HepG2 (cell line): ENCODE results near the gene CCT3. TPM values are rescaled to one million over a fixed set of nuclear protein-coding genes. Genes with fewer than 3 reads are reported as not detected.

ENCODE experiments used
- ATF7 ChIP-seq, 2 experiments: fragments of 450-650 bp in 1 of 2; sonication (generic) in 1 of 2; formaldehyde crosslinking in 1 of 2; IDR thresholded peaks; 2 replicates each; pipeline versions ENCODE4 v1.4.0 to v1.6.1; 2016 to 2020; ENCODE audit warnings: antibody characterized with exemption in 1 of 2, mild to moderate bottlenecking in 1 of 2, missing genetic modification reagents in 1 of 2
- FOXC1 ChIP-seq: sonication (generic); formaldehyde crosslinking; IDR thresholded peaks from 2 replicates; pipeline ENCODE4 v1.8.0; 2022; ENCODE audit warnings: mild to moderate bottlenecking, missing genetic modification reagents, borderline replicate concordance
- GTF3A ChIP-seq: sonication (generic); formaldehyde crosslinking; conservative IDR thresholded peaks from 2 replicates; pipeline ENCODE4 v1.4.0; 2020; ENCODE audit warnings: mild to moderate bottlenecking, missing genetic modification reagents
- MED8 ChIP-seq: sonication (generic); formaldehyde crosslinking; IDR thresholded peaks from 2 replicates; pipeline ENCODE4 v1.8.1; 2023; ENCODE audit warnings: mild to moderate bottlenecking, missing genetic modification reagents; ENCODE audit not compliant: insufficient replicate concordance
- POLR2A ChIP-seq, 2 experiments: IDR thresholded peaks; 2 replicates each; pipeline ENCODE4 v1.6.1; 2011; ENCODE audit warnings: low read depth in 2 of 2, low read length in 2 of 2, mild to moderate bottlenecking in 1 of 2, moderate library complexity in 1 of 2; ENCODE audit not compliant: insufficient read depth in 1 of 2
- RXRB ChIP-seq: IDR thresholded peaks from 2 replicates; pipeline ENCODE4 v1.6.1; 2016; ENCODE audit warnings: borderline replicate concordance, missing genetic modification reagents, missing compliant biosample characterization
- SPEN ChIP-seq: sonication (generic); formaldehyde crosslinking; IDR thresholded peaks from 2 replicates; pipeline ENCODE4 v1.5.1; 2020; ENCODE audit warnings: low read depth, mild to moderate bottlenecking, missing genetic modification reagents
- TAF1 ChIP-seq: sonication (generic); formaldehyde crosslinking; IDR thresholded peaks from 2 replicates; pipeline ENCODE4 v1.4.0; 2020; ENCODE audit warnings: missing genetic modification reagents
- ZBTB38 ChIP-seq: sonication (generic); formaldehyde crosslinking; IDR thresholded peaks from 2 replicates; pipeline ENCODE4 v1.5.1; 2020; ENCODE audit warnings: mild to moderate bottlenecking, missing genetic modification reagents
- ZNF230 ChIP-seq: sonication (generic); formaldehyde crosslinking; IDR thresholded peaks from 2 replicates; pipeline ENCODE4 v1.4.0; 2020; ENCODE audit warnings: mild to moderate bottlenecking, missing genetic modification reagents
- ZNF326 ChIP-seq: sonication (generic); formaldehyde crosslinking; IDR thresholded peaks from 2 replicates; pipeline ENCODE4 v1.4.0; 2020; ENCODE audit warnings: missing genetic modification reagents, borderline replicate concordance
- ZNF589 ChIP-seq: sonication (generic); formaldehyde crosslinking; conservative IDR thresholded peaks from 2 replicates; pipeline ENCODE4 v1.8.0; 2022; ENCODE audit warnings: mild to moderate bottlenecking, moderate library complexity, missing genetic modification reagents
- ZNF607 ChIP-seq: sonication (generic); formaldehyde crosslinking; IDR thresholded peaks from 2 replicates; pipeline ENCODE4 v1.5.1; 2020; ENCODE audit warnings: missing genetic modification reagents, mild to moderate bottlenecking, borderline replicate concordance
- ZNF614 ChIP-seq: IDR thresholded peaks from 2 replicates; pipeline ENCODE4 v1.6.1; 2018; ENCODE audit warnings: missing biosample characterization, missing genetic modification reagents, inconsistent platforms, borderline replicate concordance
- ZNF780A ChIP-seq: sonication (generic); formaldehyde crosslinking; IDR thresholded peaks from 2 replicates; pipeline ENCODE4 v1.8.0; 2022; ENCODE audit warnings: mild to moderate bottlenecking, missing genetic modification reagents, moderate library complexity
- ZNF788 ChIP-seq: sonication (generic); formaldehyde crosslinking; IDR thresholded peaks from 2 replicates; pipeline ENCODE4 v1.5.0; 2020; ENCODE audit warnings: mild to moderate bottlenecking, missing genetic modification reagents, borderline replicate concordance
- polyA plus RNA-seq, 8 experiments: library from polyadenylated mRNA; depleted of rRNA in 3 of 8; stranded (reverse) in 7 of 8; unstranded in 1 of 8; fragments of >200 nt; fragmentation: Illumina TruSeq in 4 of 8; extraction: Trizol in 4 of 8; gene quantifications; 2 replicates each; pipeline versions ENCODE4 v1.2.1 to v1.2.3, GENCODE V29; 2011 to 2016; ENCODE audit warnings: low read depth in 4 of 8, missing spikeins in 1 of 8, mixed read lengths in 1 of 8; ENCODE audit not compliant: insufficient read depth in 1 of 8
- total RNA-seq, 5 experiments: library from RNA; depleted of rRNA; stranded (reverse); fragments of >200 nt; fragmentation: Illumina TruSeq; extraction: Trizol; gene quantifications; 2 replicates each; pipeline ENCODE4 v1.2.3, GENCODE V29; 2016; ENCODE audit warnings: low read depth in 1 of 5
- TF ChIP-seq, protein P1 (sequence below): sonication (generic); formaldehyde crosslinking; IDR thresholded peaks from 2 replicates; pipeline ENCODE4 v1.8.1; 2023; ENCODE audit warnings: mild to moderate bottlenecking, moderate library complexity, missing genetic modification reagents
- TF ChIP-seq, protein P2 (sequence below): sonication (generic); formaldehyde crosslinking; IDR thresholded peaks from 2 replicates; pipeline ENCODE4 v1.5.0; 2020; ENCODE audit warnings: mild to moderate bottlenecking, missing genetic modification reagents
- TF ChIP-seq, protein P3 (sequence below): IDR thresholded peaks from 2 replicates; pipeline ENCODE4 v1.6.1; 2016; ENCODE audit warnings: control low read depth
- TF ChIP-seq, protein P4 (sequence below): conservative IDR thresholded peaks from 2 replicates; pipeline ENCODE4 v1.6.1; 2018; ENCODE audit warnings: missing genetic modification reagents

CCT3 gene
- total and polyA plus RNA-seq, 2 of the 13 experiments (the other 11 are each of a cell fraction or from before 2014, with no cell fraction given): 319 to 615 TPM

DNA sequence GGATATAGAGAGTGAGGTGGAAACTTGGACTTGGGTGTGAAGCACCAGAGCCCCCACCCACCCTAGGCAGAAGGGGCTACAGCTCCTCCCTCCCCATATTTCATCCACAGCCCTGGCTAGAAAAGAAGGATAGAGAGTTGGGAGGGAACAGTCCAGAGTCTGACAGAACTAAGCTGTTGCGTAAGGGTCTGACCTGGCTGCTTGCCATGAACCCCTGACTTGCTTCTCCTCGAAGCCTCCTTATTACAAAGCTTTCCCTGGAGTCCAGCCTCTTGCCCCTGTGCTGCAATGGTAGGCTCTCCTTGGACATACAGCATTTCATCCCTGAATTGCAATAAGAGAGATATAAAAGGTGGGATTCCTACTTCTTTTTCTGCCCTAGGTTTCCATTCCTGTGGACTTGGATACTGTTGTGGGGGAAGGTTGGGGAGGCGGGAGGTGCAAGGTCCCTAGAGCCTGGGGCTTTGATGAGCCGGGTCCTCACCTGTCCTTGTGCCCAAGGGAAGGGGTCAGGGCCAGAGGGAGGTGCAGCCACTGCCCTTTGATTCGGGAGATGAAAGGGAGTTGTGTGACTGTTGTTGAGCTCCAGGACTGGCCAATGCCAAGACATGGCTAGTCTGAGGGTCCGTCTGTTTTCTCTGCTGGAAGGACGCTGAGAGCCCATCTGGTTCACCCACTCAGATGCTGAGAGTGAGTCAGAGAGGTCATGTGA lies 33.6 kb upstream of the CCT3 start (continued):
- TF ChIP-seq, protein P1, sequence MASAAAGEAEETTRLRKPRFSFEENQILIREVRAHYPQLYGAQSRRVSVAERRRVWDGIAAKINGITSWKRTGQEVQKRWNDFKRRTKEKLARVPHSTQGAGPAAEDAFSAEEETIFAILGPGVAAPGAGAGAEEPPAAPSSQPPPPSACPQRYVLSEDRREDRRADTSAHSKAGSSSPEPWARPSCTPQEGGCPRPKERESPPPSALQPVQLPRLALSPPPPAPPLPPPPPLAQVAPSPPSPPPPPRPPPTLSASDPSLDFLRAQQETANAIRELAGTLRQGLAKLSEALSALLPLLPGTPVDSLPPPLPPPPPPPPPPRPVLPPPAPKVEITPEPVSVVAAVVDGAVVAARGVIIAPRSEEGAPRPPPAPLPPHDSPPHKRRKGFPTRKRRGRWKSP (CRISPR knock-in tag): peak; percentile 19; the same call in 1 of the 2 replicates
- no peak for TF ChIP-seq GTF3A (CRISPR knock-in tag)
- peak; percentile 97 for TF ChIP-seq MED8 (CRISPR knock-in tag)
- no peak for TF ChIP-seq ZNF230 (CRISPR knock-in tag)
- no peak for TF ChIP-seq ZNF326
- TF ChIP-seq, protein P2, sequence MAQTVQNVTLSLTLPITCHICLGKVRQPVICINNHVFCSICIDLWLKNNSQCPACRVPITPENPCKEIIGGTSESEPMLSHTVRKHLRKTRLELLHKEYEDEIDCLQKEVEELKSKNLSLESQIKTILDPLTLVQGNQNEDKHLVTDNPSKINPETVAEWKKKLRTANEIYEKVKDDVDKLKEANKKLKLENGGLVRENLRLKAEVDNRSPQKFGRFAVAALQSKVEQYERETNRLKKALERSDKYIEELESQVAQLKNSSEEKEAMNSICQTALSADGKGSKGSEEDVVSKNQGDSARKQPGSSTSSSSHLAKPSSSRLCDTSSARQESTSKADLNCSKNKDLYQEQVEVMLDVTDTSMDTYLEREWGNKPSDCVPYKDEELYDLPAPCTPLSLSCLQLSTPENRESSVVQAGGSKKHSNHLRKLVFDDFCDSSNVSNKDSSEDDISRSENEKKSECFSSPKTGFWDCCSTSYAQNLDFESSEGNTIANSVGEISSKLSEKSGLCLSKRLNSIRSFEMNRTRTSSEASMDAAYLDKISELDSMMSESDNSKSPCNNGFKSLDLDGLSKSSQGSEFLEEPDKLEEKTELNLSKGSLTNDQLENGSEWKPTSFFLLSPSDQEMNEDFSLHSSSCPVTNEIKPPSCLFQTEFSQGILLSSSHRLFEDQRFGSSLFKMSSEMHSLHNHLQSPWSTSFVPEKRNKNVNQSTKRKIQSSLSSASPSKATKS (CRISPR knock-in tag): no peak
- TF ChIP-seq ZBTB38 (CRISPR knock-in tag): no peak
- peak; percentile 93 for TF ChIP-seq ZNF788
- peak; percentile 62; the same call in 1 of the 2 replicates for TF ChIP-seq FOXC1
- TF ChIP-seq ZNF614 (CRISPR knock-in tag): peak; percentile 94; the same call in 1 of the 2 replicates
- TF ChIP-seq, protein P3, sequence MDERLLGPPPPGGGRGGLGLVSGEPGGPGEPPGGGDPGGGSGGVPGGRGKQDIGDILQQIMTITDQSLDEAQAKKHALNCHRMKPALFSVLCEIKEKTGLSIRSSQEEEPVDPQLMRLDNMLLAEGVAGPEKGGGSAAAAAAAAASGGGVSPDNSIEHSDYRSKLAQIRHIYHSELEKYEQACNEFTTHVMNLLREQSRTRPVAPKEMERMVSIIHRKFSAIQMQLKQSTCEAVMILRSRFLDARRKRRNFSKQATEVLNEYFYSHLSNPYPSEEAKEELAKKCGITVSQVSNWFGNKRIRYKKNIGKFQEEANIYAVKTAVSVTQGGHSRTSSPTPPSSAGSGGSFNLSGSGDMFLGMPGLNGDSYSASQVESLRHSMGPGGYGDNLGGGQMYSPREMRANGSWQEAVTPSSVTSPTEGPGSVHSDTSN: peak; percentile 33; the same call in 1 of the 2 replicates
- TF ChIP-seq RXRB (CRISPR knock-in tag): peak; percentile 98
- TF ChIP-seq ZNF589: 0 out of 2 replicates have a peak, but pooled peaks have one; percentile 34
- TF ChIP-seq, protein P4, sequence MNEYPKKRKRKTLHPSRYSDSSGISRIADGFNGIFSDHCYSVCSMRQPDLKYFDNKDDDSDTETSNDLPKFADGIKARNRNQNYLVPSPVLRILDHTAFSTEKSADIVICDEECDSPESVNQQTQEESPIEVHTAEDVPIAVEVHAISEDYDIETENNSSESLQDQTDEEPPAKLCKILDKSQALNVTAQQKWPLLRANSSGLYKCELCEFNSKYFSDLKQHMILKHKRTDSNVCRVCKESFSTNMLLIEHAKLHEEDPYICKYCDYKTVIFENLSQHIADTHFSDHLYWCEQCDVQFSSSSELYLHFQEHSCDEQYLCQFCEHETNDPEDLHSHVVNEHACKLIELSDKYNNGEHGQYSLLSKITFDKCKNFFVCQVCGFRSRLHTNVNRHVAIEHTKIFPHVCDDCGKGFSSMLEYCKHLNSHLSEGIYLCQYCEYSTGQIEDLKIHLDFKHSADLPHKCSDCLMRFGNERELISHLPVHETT (CRISPR knock-in tag): peak; percentile 78; the same call in 1 of the 2 replicates
- peak; percentile 65; the same call in 1 of the 2 replicates for TF ChIP-seq SPEN (CRISPR knock-in tag)
- peak; percentile 35; the same call in 1 of the 2 replicates for TF ChIP-seq ZNF607 (CRISPR knock-in tag)
- TF ChIP-seq ZNF780A (CRISPR knock-in tag): no peak
- TF ChIP-seq TAF1 (CRISPR knock-in tag): no peak
- no peak for TF ChIP-seq ATF7 (IDR thresholded peaks at IDR 0.05)
- TF ChIP-seq ATF7 (CRISPR knock-in tag; IDR thresholded peaks at IDR 0.05): peak; percentile 79; the same call in 1 of the 2 replicates
- peak in 1 of 2 experiments; percentile 57; a peak in 3 of 4 replicates for TF ChIP-seq POLR2A (IDR thresholded peaks at IDR 0.05; ENCODE audit: insufficient read depth in 1 of 2, low read depth in 2 of 2, low read length in 2 of 2)
